Bronchial epithelial cell (primary cell): ENCODE measurements around the gene TMEM14A. TPM values are rescaled to one million over a fixed set of nuclear protein-coding genes. Genes with fewer than 3 reads are reported as not detected.

Source experiments
- DNase-seq: peaks from one replicate; pipeline ENCODE4 v3.0.0-alpha.2; 2010; ENCODE audit warnings: low read depth
- FAIRE-seq: peaks from 2 replicates; lab custom pipeline; 2011; peaks lifted over from hg19 to GRCh38; lab: Jason Lieb, UNC
- H3K27me3 ChIP-seq: 2 replicates; pipeline ENCODE4 v1.5.1; 2011; ENCODE audit warnings: low read length; ENCODE audit not compliant: control insufficient read depth, insufficient read depth
- H3K36me3 ChIP-seq: 2 replicates; pipeline ENCODE4 v1.5.1; 2011; ENCODE audit warnings: low read length; ENCODE audit not compliant: control insufficient read depth, insufficient read depth
- H3K4me3 ChIP-seq: 2 replicates; pipeline ENCODE4 v1.5.1; 2011; ENCODE audit warnings: mild to moderate bottlenecking, low read depth, low read length, control low read depth
- total RNA-seq: library from RNA; depleted of rRNA; stranded (reverse); fragments of >200 nt; gene quantifications from 2 replicates; pipeline ENCODE4 v1.2.1, GENCODE V29; 2014
- TF ChIP-seq, protein P1 (sequence below): IDR thresholded peaks from 2 replicates; pipeline ENCODE4 v1.5.1; 2011; ENCODE audit warnings: mild to moderate bottlenecking, moderate library complexity, low read length, control low read depth, inconsistent platforms; ENCODE audit not compliant: insufficient read depth, severe bottlenecking

The TMEM14A gene, protein sequence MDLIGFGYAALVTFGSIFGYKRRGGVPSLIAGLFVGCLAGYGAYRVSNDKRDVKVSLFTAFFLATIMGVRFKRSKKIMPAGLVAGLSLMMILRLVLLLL
- total RNA-seq, result 20.1 and 22.6 TPM in 2 replicates

DNA sequence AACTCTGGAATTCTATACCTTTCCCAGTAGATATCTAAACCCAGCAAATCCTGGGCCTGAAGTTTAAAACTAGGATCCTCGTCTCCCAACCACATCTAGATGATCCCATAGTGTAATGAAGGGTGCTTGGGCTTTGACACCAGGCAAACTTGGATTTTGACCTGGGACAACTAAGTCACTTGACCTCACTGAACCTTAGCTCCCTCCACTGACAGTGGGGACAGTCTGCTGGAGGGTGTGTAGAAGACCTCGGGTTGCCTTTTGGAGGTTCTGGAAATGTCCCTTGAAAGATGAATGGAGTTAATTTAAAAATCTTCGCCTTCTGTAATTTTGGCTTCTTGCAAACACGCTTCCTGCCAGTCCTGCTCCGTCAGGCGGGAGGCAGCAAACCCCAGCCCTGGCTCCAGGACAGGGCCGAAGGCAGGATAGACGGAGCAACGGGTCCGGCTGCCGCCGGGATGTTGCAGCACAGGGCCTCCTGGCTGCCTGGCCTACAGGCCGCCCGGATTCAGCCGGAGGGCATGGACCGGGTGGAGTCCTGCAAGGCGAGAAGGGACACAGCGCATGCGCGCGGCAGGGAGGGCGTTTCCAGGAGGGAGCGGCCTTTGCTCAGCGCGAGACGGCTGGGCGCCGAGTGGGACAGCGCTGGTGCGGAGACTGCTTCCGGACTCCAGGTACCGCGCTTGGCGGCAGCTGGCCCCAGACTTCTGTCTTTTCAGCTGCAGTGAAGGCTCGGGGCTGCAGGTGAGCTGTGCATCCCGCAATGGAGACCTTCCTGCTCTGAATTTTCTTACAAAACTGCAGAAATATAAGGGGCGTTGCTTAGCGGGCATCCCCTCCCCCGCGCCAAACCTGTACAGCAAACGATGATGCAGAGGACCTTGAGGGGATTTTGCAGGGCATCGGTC, at the start of gene TMEM14A:
Gene TMEM14A (plus strand): TSS at position 612 of the 908 bp plus-strand sequence. CDS start 5,990 bp downstream, outside the sequence.
- H3K36me3 ChIP-seq, result no peaks in the 10 kb centered on the region
- H3K4me3 ChIP-seq, result peak within 1 kb of the TSS; percentile 61
- no peaks in the 10 kb centered on the region for H3K27me3 ChIP-seq
- FAIRE-seq (no peak), DNase-seq (peak; percentile 88)
- TF ChIP-seq, protein P1, sequence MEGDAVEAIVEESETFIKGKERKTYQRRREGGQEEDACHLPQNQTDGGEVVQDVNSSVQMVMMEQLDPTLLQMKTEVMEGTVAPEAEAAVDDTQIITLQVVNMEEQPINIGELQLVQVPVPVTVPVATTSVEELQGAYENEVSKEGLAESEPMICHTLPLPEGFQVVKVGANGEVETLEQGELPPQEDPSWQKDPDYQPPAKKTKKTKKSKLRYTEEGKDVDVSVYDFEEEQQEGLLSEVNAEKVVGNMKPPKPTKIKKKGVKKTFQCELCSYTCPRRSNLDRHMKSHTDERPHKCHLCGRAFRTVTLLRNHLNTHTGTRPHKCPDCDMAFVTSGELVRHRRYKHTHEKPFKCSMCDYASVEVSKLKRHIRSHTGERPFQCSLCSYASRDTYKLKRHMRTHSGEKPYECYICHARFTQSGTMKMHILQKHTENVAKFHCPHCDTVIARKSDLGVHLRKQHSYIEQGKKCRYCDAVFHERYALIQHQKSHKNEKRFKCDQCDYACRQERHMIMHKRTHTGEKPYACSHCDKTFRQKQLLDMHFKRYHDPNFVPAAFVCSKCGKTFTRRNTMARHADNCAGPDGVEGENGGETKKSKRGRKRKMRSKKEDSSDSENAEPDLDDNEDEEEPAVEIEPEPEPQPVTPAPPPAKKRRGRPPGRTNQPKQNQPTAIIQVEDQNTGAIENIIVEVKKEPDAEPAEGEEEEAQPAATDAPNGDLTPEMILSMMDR, result peak; percentile 2

DNA sequence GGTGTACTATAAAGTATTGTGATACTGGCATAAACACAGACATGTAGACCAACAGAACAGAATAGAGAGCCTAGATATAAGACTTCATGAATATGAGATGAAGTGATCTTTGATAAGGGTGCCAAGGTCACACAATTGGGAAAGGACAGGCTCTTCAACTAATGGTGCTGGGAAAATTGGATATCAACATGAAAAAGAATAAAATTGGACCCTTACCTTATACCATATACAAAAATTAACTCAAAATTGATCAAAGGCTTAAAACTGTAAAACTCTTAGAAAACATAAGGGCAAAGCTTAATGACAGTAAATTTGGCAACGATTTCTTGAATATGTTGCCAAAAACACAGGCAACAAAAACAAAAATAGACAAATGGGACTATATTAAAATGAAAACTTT, 49.3 kb upstream of the TMEM14A start:
- Histone ChIP-seq H3K36me3 (no peaks in the 10 kb centered on the region), H3K4me3 (no peak overlapping the region), H3K27me3 (no peaks in the 10 kb centered on the region)
- DNase-seq (no peak), FAIRE-seq (no peak)
- TF ChIP-seq, protein P1, result no peak

DNA sequence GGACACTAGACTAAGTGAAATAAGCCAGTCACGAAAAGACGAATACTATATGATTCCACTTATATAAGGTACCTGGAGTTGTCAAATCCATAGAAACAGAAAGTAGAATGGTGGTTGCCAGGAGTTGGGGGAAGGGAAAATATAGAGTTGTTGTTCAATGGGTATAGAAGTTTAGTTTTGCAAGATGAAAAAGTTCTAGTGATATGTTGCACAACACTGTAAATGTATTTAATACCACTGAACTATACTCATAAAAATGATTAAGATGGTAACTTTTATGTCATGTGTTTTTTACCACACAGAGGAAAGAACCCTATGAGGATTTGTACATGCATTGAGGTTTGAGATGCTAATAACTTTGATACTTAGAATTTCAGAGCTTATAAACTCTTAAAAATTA, 48.1 kb upstream of the TMEM14A start:
- DNase-seq, result no peak
- TF ChIP-seq, protein P1, result no peak
- Histone ChIP-seq H3K27me3 (no peaks in the 10 kb centered on the region), H3K4me3 (no peak overlapping the region), H3K36me3 (no peaks in the 10 kb centered on the region)
- FAIRE-seq, result no peak

DNA sequence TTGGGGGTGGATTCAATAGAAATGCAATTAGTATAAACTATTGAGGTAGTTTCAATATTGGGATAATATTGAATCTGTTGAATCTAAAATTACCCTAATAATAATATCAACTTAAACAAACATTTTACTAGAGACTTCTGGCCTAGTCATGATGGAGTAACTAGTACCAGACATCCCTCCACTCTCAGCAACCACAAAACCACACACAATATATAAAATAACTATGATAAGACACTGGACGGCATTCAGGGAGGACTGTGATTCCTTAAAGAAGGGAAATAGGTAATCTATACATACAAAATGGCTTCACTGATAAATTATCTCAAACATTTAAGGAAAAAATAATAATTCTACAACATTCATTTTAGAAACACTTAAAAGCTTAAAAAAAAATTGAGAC, 38.9 kb upstream of the TMEM14A start:
- Histone ChIP-seq H3K36me3 (no peaks in the 10 kb centered on the region), H3K4me3 (no peak overlapping the region), H3K27me3 (no peaks in the 10 kb centered on the region)
- no peak for FAIRE-seq
- TF ChIP-seq, protein P1, result no peak
- no peak for DNase-seq

DNA sequence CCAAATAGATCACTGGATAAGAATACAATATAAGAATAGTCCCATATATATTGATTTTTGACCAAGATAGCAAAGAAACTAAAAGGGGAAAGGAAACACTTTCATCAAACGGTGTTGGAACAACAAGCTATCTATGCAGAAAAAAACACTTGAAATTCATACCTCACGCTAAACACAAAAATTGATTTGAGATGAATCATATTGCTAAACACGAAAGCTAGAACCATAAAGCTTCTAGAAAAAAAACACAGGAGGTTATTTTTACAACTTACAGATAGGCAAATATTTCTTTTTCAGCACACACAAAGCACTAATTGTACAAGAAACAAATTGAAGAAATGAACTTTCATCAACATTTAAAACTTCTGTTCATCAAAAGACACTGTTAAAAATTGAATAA, 36.7 kb upstream of the TMEM14A start:
- Histone ChIP-seq H3K27me3 (no peaks in the 10 kb centered on the region), H3K4me3 (no peak overlapping the region), H3K36me3 (no peaks in the 10 kb centered on the region)
- DNase-seq, result no peak
- TF ChIP-seq, protein P1, result no peak
- no peak for FAIRE-seq
